Muscle of back (tissue), 11 donors: ENCODE results near the gene BMP8A. TPM values are rescaled to one million over a fixed set of nuclear protein-coding genes. Genes with fewer than 3 reads are reported as not detected.
"Not testable (repeated sequence)": the region's sequence is repeated elsewhere in the genome, so short reads cannot be mapped to it uniquely, and the experiment has no call there.

Experiments
- DNase-seq, 3 donors: peaks; one replicate each; pipeline versions ENCODE4 v3.0.0 to v3.0.0-alpha.2; 2013
- polyA plus RNA-seq, 10 donors: library from polyadenylated mRNA; unstranded; fragments of 120-200 nt; gene quantifications; one replicate each; pipeline ENCODE4 v1.2.1, GENCODE V29; 2013; ENCODE audit not compliant: insufficient read length in 10 of 10

The BMP8A gene
- polyA plus RNA-seq, 10 donors: 0.29 to 1.2 (median 0.48) TPM

DNA sequence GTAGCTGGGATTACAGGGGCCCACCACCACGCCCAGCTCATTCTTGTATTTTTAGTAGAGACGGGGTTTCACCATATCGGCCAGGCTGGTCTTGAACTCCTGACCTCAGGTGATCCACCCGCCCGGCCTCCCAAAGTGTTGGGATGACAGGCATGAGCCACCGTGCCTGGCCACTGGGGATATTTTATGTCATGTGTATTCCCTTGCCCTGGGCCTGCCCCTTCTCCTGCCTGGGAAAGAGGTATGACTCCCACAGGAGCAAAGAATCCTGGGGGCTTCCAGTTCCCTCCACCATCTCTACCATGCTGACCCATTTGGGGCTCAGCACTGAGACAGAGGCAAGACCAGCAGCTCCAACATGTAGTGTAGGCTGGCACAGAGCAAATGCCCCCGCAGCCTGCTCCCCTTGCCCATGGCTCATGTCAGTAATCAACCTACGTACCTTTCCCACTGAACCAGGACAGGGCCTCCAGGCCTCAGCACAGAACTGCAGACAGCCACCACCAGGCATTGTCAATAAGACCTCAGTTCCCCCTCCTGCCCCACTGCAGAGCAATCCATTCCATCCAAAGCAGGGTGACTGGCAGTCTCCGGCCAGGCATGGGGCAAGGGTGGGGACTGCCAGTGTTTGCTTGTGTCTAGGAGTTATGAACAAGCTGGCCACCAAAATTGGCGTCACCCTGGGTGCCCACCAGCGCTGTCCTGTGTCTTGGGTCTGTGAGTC, 35.2 kb downstream of the BMP8A start:
- DNase-seq: no peak

DNA sequence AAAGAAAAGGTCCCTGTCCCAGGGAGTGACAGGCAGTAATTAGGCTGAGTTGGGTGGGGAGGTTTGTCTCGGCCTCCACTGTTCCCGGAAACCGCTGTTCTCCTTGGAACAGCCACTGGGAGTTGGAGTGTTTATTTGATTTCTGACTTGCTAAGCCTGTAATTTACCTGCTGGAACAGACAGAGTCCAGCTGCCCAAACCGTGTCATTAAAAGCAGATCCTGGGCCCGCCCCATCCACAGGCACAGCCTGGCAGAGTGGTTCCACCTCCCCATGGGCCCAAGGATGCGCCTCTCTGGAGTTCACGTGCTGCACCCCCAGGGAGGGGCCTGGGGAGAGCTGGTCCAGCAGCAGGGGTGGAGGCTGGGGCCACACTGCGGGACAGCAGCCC, 35.7 kb downstream of the BMP8A start:
- DNase-seq: not testable (repeated sequence)

DNA sequence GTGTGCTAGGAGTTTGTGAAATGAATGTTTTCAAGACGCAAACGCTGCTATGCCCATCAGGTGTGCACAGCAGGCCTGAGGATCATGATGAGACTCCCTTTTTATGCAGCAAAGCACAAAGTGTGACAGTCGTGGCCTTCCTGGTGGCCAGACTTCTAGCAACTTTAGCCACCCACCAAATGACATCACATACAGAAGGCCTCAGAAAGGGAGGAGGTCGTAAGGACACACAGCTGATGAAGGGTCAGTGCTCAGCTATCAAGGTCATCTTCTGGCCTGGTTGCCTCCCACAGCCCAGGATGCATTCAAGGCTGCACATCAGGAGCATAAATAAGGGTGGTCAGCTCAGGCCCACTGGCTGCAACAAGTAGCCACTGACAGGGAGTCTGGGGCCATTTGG, 36.6 kb downstream of the BMP8A start:
- DNase-seq: no peak

DNA sequence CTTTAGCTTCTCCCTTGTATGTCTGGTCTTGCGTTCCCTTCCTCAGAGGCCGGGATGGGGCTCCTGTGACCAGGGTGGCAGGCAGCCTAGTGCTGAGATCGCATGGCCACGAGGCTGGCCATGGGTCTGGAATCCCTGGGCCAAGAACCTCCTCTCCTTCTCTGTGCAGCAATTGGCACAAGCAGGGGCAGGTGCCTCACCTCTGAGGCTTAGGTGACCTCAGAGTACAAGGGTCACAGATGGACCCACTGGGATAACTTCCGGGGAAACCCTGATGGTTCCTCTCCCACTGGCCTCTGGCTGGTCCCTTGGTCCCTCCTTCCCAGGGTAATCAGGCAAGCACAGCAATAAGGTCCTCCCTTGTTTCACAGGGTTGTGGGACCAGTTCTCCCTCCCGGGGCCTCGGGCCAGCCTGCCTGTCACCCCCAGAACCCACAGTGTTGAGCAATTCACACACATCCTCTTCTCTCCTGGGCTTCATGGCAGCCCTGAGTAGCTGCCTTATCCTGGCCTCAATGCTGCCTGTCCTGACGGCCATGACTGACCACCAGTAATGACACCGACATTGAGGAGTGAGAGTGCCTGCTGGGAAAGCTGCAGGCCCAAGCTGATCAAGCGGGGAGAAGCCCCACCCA, 38.6 kb downstream of the BMP8A start:
- DNase-seq: no peak

DNA sequence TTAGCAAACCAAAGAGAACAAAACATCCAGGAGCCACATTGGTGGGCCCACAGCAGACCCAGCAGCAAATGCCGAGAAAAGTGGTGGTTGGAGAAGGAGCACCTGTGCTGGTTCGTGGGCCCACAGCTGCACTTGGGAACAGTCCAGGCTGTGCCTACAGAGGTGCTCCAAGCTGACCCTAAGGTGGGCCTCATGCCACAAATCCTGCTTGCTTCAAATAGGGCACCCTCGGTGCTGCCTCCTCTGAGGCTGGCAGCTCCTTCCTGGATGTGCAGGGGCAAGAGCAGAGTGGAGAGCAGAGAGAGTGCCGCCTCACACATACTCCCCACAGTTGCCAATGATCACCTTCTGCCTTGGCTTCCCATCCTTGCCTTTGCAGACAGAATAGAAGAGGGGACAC, 40.1 kb downstream of the BMP8A start:
- no peak for DNase-seq

DNA sequence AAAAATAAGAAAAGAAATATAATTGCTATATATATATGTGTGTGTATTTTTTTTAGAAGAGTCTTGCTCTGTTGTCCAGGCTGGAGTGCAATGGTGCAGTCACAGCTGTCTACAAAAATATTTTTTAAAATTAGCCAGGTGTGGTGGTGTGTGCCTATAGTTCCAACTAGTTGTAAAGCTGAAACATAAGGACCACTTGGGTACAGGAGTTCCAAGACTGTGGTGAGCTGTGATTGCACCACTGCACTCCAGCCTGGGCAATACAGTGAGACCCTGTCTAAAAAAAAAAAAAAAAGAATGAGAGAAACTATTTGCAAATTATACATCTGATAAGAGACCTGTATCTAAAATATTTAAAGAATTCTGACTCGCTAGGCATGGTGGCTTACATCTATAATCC, 42.0 kb downstream of the BMP8A start:
- no peak for DNase-seq

DNA sequence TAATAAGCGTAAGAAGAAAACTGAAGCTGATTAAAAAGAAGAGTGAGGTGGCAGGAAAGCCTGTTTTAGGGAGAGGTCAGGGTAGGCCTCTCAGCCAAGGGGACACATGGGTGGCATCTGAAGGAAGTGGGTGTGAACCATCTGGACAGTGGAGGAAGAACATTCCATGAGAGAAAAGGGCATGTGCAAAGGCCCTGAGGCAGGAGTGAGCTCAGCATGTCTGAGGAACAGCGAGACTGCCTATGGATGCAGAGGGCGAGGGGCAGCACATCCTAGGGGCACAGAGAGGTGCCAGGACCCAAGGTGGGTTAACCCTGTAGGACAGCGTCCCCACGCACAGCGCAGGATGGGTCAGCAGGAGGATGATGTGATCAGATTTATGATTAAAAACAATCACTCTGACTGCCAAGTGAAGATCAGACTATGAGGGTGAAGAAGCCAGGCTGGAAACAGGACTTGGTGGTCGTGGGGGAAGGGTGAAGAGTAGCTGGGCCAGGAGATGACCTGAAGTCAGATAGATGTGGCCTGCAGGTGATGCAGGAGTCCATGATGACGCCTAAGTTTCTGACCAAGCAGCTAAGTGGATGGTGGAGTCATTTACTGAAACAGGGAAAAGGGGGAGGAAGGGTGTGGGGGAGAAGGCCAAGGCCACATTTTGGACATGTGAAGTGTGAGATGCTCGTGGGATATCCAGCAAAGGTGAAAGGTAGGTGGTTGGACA, 47.3 kb downstream of the BMP8A start:
- peak in 1 of 3 donors; percentile 9 for DNase-seq

DNA sequence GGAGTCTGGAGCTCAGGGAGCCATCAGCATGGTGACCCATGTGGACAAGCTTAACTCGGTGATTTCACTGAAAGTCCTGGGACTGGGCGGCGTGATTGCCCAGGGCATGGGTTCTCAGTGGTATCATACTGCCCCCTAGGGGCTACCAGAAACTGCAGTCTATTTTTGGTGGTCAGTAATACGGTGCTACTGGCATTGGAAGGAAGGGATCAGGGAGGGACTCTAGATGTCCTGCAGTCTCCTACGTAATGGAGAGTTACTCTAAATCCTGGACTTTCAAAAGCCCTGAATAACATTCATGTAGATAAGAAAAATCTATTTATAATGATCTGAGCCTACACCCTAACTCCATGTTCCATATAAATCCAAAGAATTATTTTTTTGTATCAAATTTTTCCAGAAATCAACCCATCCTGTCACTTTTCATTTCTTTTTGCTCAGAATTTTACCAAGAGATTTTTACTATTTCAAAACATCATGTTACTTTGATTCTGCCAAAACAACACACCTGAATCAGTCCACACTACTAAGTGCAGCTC, 47.9 kb downstream of the BMP8A start:
- peak; percentile 40 to 79 (median 62) for DNase-seq

DNA sequence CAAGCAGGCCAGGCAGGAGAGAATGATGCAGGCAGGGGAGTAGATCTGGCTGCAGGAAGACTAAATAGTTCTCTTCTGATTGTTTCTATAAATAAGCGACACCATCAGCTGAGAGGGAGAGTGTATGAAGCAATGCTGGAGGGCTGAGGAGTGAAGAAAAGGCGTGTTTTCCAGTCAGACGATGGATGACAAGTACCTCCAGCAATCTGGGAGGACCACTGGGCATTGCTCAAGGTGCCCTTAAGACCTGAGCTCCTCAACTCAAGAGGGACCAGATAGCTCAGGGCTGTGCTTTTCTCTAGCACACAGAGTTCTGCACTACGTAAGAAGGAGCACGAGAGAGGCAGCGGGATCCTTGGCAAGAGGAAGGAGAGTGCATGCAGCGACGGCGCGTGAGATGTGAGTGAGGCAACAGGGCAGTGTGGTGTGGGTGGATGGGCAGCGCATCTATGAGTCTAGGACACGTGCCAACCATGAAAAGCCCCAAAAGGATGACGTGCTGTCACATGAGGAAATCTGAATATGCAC, 49.1 kb downstream of the BMP8A start:
- DNase-seq: peak in 1 of 3 donors; percentile 45

DNA sequence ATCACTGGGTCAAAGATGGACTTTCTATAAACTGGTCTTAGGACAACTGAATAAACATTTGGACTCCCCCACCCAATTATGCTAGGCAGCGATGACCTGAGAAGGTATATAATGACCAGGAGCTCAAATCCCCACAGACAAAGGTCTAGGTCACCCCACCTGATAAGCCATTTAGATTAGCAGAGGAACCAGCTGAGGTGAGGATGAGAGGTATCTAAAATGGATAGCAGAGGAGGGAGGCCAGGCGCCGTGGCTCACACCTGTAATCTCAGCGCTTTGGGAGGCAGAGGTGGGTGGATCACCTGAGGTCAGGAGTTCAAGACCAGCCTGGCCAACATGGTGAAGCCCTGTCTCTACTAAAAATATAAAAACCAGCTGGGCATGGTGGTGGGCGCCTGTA, 51.5 kb downstream of the BMP8A start:
- DNase-seq: no peak

DNA sequence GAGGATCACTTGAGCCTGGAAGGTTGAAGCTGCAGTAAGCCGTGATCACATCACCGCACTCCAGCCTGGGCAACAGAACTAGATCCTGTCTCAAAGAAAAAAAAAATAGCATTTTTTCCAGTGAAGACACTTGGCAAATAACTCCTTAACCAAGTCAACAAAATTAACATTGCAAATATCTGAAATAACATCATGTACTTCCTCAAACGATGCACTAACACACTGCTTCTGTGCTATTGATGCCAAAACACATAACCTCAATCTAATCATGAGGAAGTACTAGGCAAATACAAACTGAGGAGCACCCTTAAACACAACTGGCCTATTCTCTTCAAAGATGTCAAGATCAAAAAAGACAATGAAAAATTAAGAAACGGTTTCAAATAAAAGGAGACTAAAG, 52.9 kb downstream of the BMP8A start:
- DNase-seq: no peak

DNA sequence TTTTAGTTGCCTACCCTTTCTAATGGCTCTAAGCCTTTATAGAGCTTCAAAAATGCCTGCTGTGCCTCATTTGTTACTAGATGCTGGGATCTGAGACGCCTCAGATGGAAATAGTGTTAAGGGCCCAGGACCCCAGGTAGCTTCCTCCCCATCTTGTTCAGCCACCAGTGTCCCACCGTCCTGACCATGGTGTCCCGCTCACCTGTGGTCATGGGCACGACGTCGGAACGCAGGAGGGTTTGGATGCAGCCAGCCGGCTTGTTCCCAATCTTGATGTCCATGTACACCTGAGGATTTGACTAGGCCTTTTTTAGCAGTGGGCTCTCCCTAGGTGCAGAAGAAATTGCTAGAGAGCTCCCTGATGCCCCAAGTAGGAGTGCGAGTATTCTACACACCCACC, 54.1 kb downstream of the BMP8A start:
- no peak for DNase-seq

DNA sequence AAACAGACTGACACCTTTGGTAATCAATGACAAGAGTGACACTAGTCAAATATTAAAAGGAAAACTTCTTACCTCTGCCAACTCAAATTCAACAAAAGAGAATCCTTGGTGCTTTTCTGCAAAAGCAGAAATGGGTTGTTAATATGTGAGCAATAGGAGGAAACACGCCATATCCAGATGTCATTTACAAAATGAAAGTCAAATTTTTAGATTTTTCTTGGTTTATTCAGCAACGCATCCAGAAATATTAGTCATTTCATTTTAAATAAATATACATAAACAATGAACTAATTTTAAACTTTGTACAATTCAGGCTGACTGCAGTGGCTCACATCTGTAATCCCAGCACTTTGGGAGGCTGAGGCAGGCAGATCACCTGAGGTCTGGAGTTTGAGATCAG, 62.8 kb downstream of the BMP8A start:
- no peak for DNase-seq

DNA sequence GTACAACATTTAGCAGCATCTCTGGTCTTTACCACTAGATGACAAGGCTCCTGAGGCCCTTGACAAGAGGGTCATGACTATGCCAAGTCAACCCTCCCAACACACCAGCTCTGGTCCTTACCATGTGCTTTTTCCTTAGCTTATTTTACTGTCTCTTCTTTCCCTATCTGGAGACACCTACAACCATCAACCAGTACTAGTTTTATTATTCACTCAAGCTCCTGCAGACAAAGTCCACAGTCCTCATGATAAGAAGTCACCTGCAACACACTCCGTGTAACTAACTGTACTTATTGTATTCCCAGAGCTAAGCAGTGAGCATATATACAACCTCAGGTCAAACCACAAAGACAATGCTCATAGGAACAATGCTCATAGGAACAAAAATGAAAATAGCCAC, 69.8 kb downstream of the BMP8A start:
- no peak for DNase-seq

DNA sequence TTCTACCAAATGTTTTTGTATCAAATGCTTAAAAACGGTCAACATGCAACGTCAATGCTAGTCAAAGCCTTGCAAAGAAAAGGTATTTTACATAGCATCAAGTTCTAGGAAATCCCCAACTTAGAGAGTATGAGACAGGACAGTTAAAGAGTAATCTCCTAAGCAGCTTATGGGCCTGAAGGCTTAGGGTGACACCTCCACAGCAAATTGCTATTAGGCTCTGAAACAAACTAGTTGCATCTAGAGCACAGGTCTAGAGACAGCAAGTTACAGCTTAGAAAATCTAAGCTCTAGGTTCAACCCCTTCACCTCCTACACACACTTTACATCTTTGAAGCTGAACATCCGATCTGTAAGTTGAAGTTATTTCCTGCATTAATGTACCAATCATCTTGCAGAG, 71.5 kb downstream of the BMP8A start:
- no peak for DNase-seq

DNA sequence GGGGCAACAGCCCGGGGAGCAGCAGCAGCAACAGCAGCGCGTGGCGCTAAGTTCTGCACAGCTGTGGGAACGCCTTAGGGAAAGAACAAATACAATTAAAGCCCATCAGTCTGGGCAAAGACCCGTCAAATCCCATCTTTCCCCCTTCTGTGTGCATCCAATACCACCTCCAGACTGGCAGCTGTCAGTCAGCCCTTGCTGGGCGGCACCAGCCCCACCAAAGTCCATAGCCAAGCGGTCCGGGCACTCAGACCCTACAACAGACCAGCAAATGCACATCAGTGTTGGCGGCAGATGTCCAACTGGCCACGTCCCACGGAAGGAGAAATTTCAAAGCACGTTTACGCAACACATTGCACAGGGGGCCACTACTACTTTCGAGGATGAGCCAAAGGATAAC, 72.2 kb downstream of the BMP8A start:
- no peak for DNase-seq

DNA sequence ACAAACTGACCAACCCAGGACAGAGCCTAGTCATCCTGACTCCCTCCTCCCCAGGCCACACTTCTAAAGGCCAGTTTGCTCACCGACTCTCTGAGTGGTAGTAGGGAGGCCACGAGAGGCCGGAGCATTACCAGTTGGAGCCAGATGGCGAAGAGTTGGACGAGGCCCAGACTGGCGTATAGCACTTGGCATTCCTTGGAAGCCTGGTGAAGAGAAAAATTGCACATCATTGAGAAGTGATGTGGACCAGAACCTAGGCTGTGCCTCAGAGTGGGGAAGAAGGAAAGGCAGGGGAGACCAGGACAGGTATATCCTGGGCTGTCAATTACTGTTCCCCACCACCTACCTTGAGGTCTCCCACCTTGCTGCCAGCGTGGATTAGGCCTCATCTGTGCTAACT, 72.9 kb downstream of the BMP8A start:
- DNase-seq: no peak

DNA sequence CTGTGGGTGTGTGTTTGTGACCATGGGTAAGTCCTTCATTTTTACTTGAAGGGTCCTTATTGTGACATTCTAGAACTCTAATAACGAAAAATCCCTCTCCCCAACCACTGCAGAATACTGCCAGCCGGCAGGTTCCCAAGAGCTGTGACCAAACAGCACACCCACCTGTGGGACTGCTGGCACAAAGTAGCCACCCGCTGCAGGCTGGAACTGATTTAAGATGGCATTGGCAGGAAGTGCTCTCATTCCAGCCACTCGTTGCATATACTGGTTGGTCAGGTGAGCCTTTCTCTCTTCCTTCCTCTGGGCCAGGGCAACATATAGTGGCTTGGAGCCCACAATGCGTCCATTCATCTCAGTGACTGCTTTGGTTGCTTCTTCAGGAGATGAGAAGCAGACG, 73.5 kb downstream of the BMP8A start:
- DNase-seq: no peak

DNA sequence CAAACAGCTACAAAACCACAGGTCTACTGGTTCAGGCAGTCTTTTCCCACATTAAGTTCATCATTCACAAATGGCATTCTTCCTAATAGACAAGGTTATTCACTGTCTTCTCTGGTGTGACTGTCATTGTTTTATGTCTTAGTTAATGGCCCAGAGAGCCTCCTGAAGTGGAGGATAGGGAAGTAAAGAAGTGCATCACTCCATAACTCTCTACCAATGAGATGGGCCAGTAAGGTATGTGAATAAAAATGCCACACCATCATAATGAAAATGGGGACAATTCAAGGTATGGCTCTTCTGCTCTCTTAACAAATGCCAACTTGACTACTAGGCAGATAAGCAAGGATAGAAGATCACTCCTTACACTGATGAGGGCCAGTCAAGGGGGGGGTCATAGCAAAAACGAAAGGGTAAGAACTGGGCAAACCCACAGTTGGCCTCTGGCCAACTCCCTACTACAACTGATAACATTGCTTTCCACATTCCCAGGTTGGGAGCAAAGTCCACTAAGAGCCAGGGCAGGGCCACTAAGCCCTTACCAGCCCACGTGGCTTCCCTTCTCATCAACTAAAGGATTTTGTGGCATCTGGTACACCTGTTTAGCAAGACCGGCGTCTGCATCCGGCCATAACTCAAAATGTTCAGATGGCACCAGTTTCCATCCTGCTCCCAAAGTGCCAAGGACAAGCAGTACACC, 75.2 kb downstream of the BMP8A start:
- no peak for DNase-seq

DNA sequence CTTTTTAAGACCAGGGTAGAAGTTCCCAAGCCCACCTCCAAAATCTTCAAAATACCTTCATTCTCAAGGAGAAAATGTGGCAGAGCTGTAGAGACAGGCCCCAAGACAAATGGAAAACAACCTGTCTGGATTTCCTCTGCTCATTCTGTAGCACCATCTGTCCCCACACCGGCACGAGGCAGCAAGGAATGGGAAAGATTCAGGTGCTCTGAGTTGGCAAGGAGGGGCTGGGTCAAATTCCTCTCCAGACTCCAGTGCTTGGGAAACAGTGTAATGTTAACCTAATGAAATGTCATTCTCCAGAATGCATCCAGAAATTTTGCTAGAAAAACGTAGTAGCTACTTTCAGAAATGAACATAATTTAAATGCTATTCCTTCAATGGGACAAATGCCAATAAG, 75.9 kb downstream of the BMP8A start:
- DNase-seq: no peak

DNA sequence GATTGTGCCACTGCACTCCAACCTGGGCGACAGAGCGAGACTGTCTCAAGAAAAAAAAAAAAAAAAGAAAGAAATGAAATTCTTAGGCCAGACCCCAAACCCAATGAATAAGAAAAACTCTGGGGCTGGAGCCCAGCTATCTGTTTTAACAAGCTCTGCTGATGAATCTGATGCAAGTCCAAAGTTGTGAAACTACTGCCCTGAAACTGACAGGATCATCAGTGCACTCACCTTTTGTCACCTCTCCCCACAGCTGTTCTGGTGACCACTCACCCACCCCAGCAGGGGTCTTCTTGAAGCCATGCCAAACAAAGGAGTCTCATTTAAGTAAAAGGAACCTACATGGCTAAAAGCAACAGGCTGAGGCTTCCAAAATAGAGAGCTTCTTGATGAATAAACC, 76.8 kb downstream of the BMP8A start:
- DNase-seq: no peak

DNA sequence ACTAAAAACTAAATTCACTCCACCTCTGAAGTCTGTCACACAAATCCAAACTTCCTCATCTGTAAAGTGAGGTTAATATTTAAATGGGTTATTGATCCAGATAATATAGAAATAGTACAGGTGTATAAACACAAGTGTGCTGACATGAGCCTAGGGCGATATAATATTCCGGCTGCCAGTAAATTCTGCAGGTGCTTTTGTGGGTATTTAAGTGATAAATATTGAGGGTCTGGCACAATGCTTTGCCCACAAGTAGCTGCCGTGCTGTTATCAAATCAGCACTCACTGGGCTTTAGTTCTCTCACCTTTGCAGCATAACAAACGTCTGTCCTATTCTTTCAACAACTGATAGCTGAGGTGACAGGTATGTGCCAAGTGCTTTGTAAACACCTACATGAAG, 77.6 kb downstream of the BMP8A start:
- DNase-seq: no peak
